Measurements from ENCODE around the gene OXER1. TPM values are rescaled to one million over a fixed set of nuclear protein-coding genes. Genes with fewer than 3 reads are reported as not detected.

The OXER1 gene
- total RNA-seq, result 0.75 and 0.82 TPM in 2 replicates

GRCh38 chr2:42764096-42764495 is at the start of gene OXER1:
TSS of gene OXER1 (minus strand) at chr2:42764135. CDS start at chr2:42764062, 73 bp downstream.
- no peak within 1 kb of the TSS for H3K4me3 ChIP-seq (ENCODE audit: low read depth, low read length)
- no peaks in the 10 kb centered on the region for H3K36me3 ChIP-seq (ENCODE audit: control insufficient read depth, insufficient read depth, low read length)
- TF ChIP-seq CTCF (IDR thresholded peaks at IDR 0.05; ENCODE audit: insufficient read depth, low read length, poor library complexity, severe bottlenecking), result no peak
- no peak for DNase-seq (ENCODE audit: low read depth)
- H3K27me3 ChIP-seq (ENCODE audit: control insufficient read depth, insufficient read depth, low read length), result no peaks in the 10 kb centered on the region

GRCh38 chr2:42812899-42813479 is 49.1 kb upstream of the OXER1 start:
- no peaks in the 10 kb centered on the region for H3K27me3 ChIP-seq (ENCODE audit: control insufficient read depth, insufficient read depth, low read length)
- H3K36me3 ChIP-seq (ENCODE audit: control insufficient read depth, insufficient read depth, low read length), result no peaks in the 10 kb centered on the region
- no peak overlapping the region for H3K4me3 ChIP-seq (ENCODE audit: low read depth, low read length)
- no peak for DNase-seq (ENCODE audit: low read depth)
- TF ChIP-seq CTCF (IDR thresholded peaks at IDR 0.05; ENCODE audit: insufficient read depth, low read length, poor library complexity, severe bottlenecking), result peak; percentile 50

- H3K27me3 ChIP-seq (ENCODE audit: control insufficient read depth, insufficient read depth, low read length), result no peaks in the 10 kb centered on the region
- H3K36me3 ChIP-seq (ENCODE audit: control insufficient read depth, insufficient read depth, low read length), result no peaks in the 10 kb centered on the region
- DNase-seq (ENCODE audit: low read depth), result no peak
- H3K4me3 ChIP-seq (ENCODE audit: low read depth, low read length), result peak overlapping the region; percentile 71
- no peak for TF ChIP-seq CTCF (IDR thresholded peaks at IDR 0.05; ENCODE audit: insufficient read depth, low read length, poor library complexity, severe bottlenecking)
These were observed 47.3 kb upstream of the OXER1 start for GRCh38 chr2:42810971-42811811.

- TF ChIP-seq CTCF (IDR thresholded peaks at IDR 0.05; ENCODE audit: insufficient read depth, low read length, poor library complexity, severe bottlenecking), result peak; percentile 1
- H3K4me3 ChIP-seq (ENCODE audit: low read depth, low read length), result peak overlapping the region; percentile 71
- no peaks in the 10 kb centered on the region for H3K36me3 ChIP-seq (ENCODE audit: control insufficient read depth, insufficient read depth, low read length)
- DNase-seq (ENCODE audit: low read depth), result peak; percentile 82
- no peaks in the 10 kb centered on the region for H3K27me3 ChIP-seq (ENCODE audit: control insufficient read depth, insufficient read depth, low read length)
These were observed 46.4 kb upstream of the OXER1 start for GRCh38 chr2:42810121-42810970.

- no peak for TF ChIP-seq CTCF (IDR thresholded peaks at IDR 0.05; ENCODE audit: insufficient read depth, low read length, poor library complexity, severe bottlenecking)
- Histone ChIP-seq H3K4me3 (ENCODE audit: low read depth, low read length) (peak overlapping the region; percentile 71), H3K36me3 (ENCODE audit: control insufficient read depth, insufficient read depth, low read length) (no peaks in the 10 kb centered on the region), H3K27me3 (ENCODE audit: control insufficient read depth, insufficient read depth, low read length) (no peaks in the 10 kb centered on the region)
- DNase-seq (ENCODE audit: low read depth), result no peak
These were observed 45.8 kb upstream of the OXER1 start for GRCh38 chr2:42809819-42810120.

Data from kidney epithelial cell (primary cell).